IPS-20b (cell line): ENCODE measurements around the gene EDIL3.

Experiments used
- H3K27ac ChIP-seq: one replicate; pipeline ENCODE4 v1.5.1; 2013; ENCODE audit warnings: low read length
- H3K27me3 ChIP-seq: 2 replicates; pipeline ENCODE4 v1.6.1; 2013; ENCODE audit warnings: mild to moderate bottlenecking, low read length, inconsistent platforms; ENCODE audit not compliant: insufficient read depth
- H3K36me3 ChIP-seq: 2 replicates; pipeline ENCODE4 v1.6.1; 2013; ENCODE audit warnings: low read depth, mild to moderate bottlenecking, inconsistent platforms, low read length, moderate library complexity; ENCODE audit not compliant: insufficient read depth
- H3K4me1 ChIP-seq: 2 replicates; pipeline ENCODE4 v1.6.1; 2013; ENCODE audit warnings: mild to moderate bottlenecking, control low read depth, inconsistent platforms, low read length, moderate library complexity; ENCODE audit not compliant: insufficient read depth
- H3K4me3 ChIP-seq: 2 replicates; pipeline ENCODE4 v1.5.1; 2013; ENCODE audit warnings: mild to moderate bottlenecking, low read length, inconsistent platforms
- H3K9ac ChIP-seq: 2 replicates; pipeline ENCODE4 v1.6.1; 2013; ENCODE audit warnings: low read depth, mild to moderate bottlenecking, inconsistent platforms, low read length, moderate library complexity
- H3K9me3 ChIP-seq: 2 replicates; pipeline ENCODE4 v1.6.1; 2013; ENCODE audit warnings: mild to moderate bottlenecking, low read depth, low read length, inconsistent platforms; ENCODE audit not compliant: insufficient read depth

EDIL3 gene

DNA sequence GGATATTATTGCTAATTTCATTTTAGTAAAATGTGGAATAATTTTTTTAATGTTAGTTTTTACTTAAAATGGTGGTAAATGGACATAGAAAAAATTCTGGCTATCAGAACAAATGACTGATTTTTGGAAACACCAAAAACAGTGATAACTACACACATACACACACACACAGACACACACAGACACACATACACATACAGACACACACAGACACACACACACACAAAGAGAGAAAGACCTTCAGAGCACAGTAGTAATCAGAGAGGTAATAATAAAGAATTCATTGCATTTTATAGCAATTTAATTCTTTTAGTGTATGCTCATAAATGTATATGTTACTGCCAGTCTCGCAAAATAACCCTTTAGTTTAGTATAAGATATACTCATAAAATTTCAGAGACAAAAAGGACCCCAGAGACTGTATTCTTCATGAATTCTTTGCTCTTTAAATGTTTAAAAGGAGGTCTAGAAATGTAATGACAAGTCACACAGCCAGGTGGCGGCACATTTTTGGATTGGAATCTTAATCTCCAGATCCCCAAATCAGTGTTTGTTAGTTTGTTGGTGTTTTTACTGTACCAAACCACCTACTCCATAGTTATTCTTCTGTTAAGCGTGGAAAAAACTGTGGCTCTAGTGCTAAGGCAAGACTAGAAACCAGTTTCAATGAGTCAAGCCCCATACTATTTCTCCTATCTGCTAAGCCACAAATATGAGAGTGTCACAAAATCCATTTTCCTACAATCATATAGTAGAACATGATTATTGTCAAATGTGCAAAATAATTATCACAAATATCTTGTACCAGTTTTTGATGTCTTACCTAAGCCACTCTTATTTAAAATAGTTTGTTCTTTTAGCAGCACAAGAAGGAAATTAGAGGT lies 109.9 kb downstream of the EDIL3 start:
- H3K4me1 ChIP-seq = 0 out of 2 replicates have a peak, but pooled peaks cover 3% of the 10 kb centered on the region
- H3K36me3 ChIP-seq = no peaks in the 10 kb centered on the region
- no peak overlapping the region for H3K27ac ChIP-seq
- H3K9me3 ChIP-seq = no peaks in the 10 kb centered on the region
- H3K9ac ChIP-seq = no peak overlapping the region
- H3K4me3 ChIP-seq = no peak overlapping the region
- H3K27me3 ChIP-seq = no peaks in the 10 kb centered on the region

DNA sequence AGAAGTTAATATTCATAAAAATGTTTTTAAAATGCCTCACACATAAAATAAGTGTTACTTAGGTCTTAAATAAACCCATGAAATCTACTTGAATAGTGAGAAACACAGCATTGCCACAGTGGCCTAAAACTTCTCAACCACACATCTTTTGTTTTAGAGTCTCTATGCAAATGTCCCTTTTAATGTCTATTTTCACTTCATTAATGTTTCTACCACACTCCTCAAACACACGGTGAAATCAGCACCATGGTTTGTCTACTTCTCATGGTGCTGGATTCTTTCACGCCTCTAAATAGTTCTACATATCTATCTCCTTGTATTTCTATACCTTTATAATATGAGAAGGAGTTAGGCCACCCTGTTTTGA lies 111.2 kb downstream of the EDIL3 start:
- Histone ChIP-seq H3K4me1 (0 out of 2 replicates have a peak, but pooled peaks cover 3% of the 10 kb centered on the region), H3K4me3 (no peak overlapping the region), H3K27ac (no peak overlapping the region), H3K9ac (no peak overlapping the region), H3K27me3 (no peaks in the 10 kb centered on the region), H3K36me3 (no peaks in the 10 kb centered on the region), H3K9me3 (no peaks in the 10 kb centered on the region)

- Histone ChIP-seq H3K27ac (no peak overlapping the region), H3K4me3 (no peak overlapping the region), H3K9me3 (no peaks in the 10 kb centered on the region), H3K36me3 (no peaks in the 10 kb centered on the region), H3K27me3 (no peaks in the 10 kb centered on the region), H3K9ac (no peak overlapping the region), H3K4me1 (0 out of 2 replicates have a peak, but pooled peaks cover 3% of the 10 kb centered on the region)
Observed at GRCh38 chr5:84272771-84273516, 111.7 kb downstream of the EDIL3 start.

- H3K27ac ChIP-seq = no peak overlapping the region
- no peak overlapping the region for H3K9ac ChIP-seq
- H3K36me3 ChIP-seq = no peaks in the 10 kb centered on the region
- H3K9me3 ChIP-seq = no peaks in the 10 kb centered on the region
- no peaks in the 10 kb centered on the region for H3K27me3 ChIP-seq
- no peak overlapping the region; the same call in 1 of the 2 replicates for H3K4me3 ChIP-seq
- peaks cover 16% of the 10 kb centered on the region; the same call in 1 of the 2 replicates for H3K4me1 ChIP-seq
Observed at GRCh38 chr5:84265739-84266550, 118.7 kb downstream of the EDIL3 start.

- Histone ChIP-seq H3K4me1 (peaks cover 16% of the 10 kb centered on the region; the same call in 1 of the 2 replicates), H3K27me3 (no peaks in the 10 kb centered on the region), H3K9me3 (no peaks in the 10 kb centered on the region), H3K4me3 (no peak overlapping the region), H3K27ac (no peak overlapping the region), H3K9ac (no peak overlapping the region), H3K36me3 (no peaks in the 10 kb centered on the region)
Observed at GRCh38 chr5:84265130-84265529, 119.5 kb downstream of the EDIL3 start.

GRCh38 chr5:84260939-84261338 lies 123.7 kb downstream of the EDIL3 start:
- H3K9me3 ChIP-seq = no peaks in the 10 kb centered on the region
- H3K9ac ChIP-seq = no peak overlapping the region
- H3K36me3 ChIP-seq = no peaks in the 10 kb centered on the region
- no peak overlapping the region for H3K4me3 ChIP-seq
- peaks cover 10% of the 10 kb centered on the region; the same call in 1 of the 2 replicates for H3K4me1 ChIP-seq
- H3K27me3 ChIP-seq = no peaks in the 10 kb centered on the region
- H3K27ac ChIP-seq = no peak overlapping the region

- H3K4me1 ChIP-seq = peaks cover 2% of the 10 kb centered on the region; the same call in 1 of the 2 replicates
- H3K27ac ChIP-seq = no peak overlapping the region
- no peak overlapping the region for H3K9ac ChIP-seq
- H3K36me3 ChIP-seq = no peaks in the 10 kb centered on the region
- H3K27me3 ChIP-seq = no peaks in the 10 kb centered on the region
- no peaks in the 10 kb centered on the region for H3K9me3 ChIP-seq
- no peak overlapping the region for H3K4me3 ChIP-seq
Observed at GRCh38 chr5:84260140-84260539, 124.5 kb downstream of the EDIL3 start.

DNA sequence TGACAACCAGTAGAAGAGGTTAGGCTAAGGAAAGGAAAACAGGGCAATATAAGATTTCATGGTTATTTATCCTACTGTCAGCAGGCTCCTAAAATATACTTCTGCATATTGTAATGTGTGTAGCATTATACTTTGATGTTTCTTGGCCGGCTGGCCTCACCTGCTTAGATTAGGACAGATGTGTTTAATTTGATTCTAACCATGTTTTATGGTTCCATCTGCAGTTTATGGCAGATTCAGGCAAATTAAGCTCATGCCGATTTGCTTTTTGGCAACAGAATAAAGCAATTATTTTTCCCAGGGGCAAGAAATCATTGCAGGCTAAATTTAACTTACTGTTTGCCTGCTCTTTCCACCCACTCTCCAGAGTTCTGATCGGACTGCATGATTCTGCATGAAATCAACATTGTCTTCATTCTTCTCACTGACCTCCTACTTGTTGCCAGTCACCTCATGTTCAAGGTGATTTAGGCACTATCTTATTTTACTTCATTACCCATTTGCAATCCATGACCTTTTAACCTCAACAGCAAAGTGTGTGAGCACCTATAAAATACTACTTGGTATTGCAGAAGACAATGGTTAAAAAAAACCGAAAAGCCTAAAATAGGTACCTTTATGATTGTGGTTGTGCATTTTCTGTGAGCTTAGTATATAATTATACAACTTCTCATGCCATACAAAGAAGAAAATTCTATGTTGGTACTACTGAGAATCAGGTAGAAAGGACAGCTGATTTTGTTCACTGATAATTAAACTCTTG lies 125.2 kb downstream of the EDIL3 start:
- Histone ChIP-seq H3K9me3 (no peaks in the 10 kb centered on the region), H3K9ac (no peak overlapping the region), H3K4me3 (no peak overlapping the region), H3K27ac (no peak overlapping the region), H3K4me1 (no peaks in the 10 kb centered on the region), H3K27me3 (no peaks in the 10 kb centered on the region), H3K36me3 (no peaks in the 10 kb centered on the region)

GRCh38 chr5:84257061-84257460 lies 127.6 kb downstream of the EDIL3 start:
- Histone ChIP-seq H3K9me3 (no peaks in the 10 kb centered on the region), H3K27me3 (no peaks in the 10 kb centered on the region), H3K36me3 (no peaks in the 10 kb centered on the region), H3K4me3 (no peak overlapping the region), H3K9ac (no peak overlapping the region), H3K4me1 (no peaks in the 10 kb centered on the region), H3K27ac (no peak overlapping the region)

DNA sequence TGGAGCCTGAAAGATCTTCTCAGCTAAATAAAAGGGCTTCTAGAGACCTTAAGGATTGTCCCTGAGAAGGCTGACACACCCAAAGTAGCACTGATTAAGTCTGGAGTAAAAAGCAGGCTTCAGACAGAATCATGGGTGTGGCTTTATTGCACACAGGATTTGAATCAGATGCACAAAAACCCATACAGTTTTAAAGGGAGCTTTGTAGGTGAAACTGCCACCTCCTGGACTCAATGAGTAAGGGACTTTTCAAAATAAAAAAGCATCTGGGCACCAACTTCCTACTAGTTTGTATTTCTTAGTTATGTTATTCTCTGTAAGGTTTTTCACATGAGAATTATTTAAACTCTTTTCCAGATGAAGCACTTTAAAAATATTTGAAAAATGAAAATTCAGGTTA lies 129.4 kb downstream of the EDIL3 start:
- Histone ChIP-seq H3K4me3 (no peak overlapping the region), H3K27me3 (no peaks in the 10 kb centered on the region), H3K9ac (no peak overlapping the region), H3K36me3 (no peaks in the 10 kb centered on the region), H3K4me1 (no peaks in the 10 kb centered on the region), H3K27ac (no peak overlapping the region), H3K9me3 (no peaks in the 10 kb centered on the region)

GRCh38 chr5:84253946-84254345 lies 130.7 kb downstream of the EDIL3 start:
- Histone ChIP-seq H3K4me3 (no peak overlapping the region), H3K4me1 (no peaks in the 10 kb centered on the region), H3K27me3 (no peaks in the 10 kb centered on the region), H3K9me3 (no peaks in the 10 kb centered on the region), H3K36me3 (no peaks in the 10 kb centered on the region), H3K27ac (no peak overlapping the region), H3K9ac (no peak overlapping the region)
